ENCODE results near the gene HOXD13.

The HOXD13 gene

GRCh38 chr2:176124947-176125771 is 32.6 kb downstream of the HOXD13 start:
- DNase-seq (ENCODE audit: insufficient read length, low spot score) (no peak), FAIRE-seq (no peak)
- no peak for TF ChIP-seq CTCF (IDR thresholded peaks at IDR 0.05; ENCODE audit: insufficient read depth, missing control alignments)

GRCh38 chr2:176125772-176126054 is 33.2 kb downstream of the HOXD13 start:
- no peak for TF ChIP-seq CTCF (IDR thresholded peaks at IDR 0.05; ENCODE audit: insufficient read depth, missing control alignments)
- DNase-seq (ENCODE audit: insufficient read length, low spot score): no peak

GRCh38 chr2:176126929-176127773 is 34.6 kb downstream of the HOXD13 start:
- peak; percentile 86 for TF ChIP-seq CTCF (IDR thresholded peaks at IDR 0.05; ENCODE audit: insufficient read depth, missing control alignments)
- DNase-seq (ENCODE audit: insufficient read length, low spot score) (no peak), FAIRE-seq (no peak)

More at GRCh38 chr2:176125772-176126054, 33.2 kb downstream of the HOXD13 start:
- no peak for FAIRE-seq

GRCh38 chr2:176127774-176128072 is 35.2 kb downstream of the HOXD13 start:
- TF ChIP-seq CTCF (IDR thresholded peaks at IDR 0.05; ENCODE audit: insufficient read depth, missing control alignments): no peak
- DNase-seq (ENCODE audit: insufficient read length, low spot score) (no peak), FAIRE-seq (no peak)

- FAIRE-seq (no peak), DNase-seq (ENCODE audit: insufficient read length, low spot score) (no peak)
- no peak for TF ChIP-seq CTCF (IDR thresholded peaks at IDR 0.05; ENCODE audit: insufficient read depth, missing control alignments)
Measured at GRCh38 chr2:176128172-176128981, 35.9 kb downstream of the HOXD13 start.

- DNase-seq (ENCODE audit: insufficient read length, low spot score) (no peak), FAIRE-seq (no peak)
- TF ChIP-seq CTCF (IDR thresholded peaks at IDR 0.05; ENCODE audit: insufficient read depth, missing control alignments): no peak
Measured at GRCh38 chr2:176128982-176129796, 36.7 kb downstream of the HOXD13 start, which contains the start of gene HOXD8. TSS of gene HOXD8 (plus strand) at chr2:176129705. CDS start at chr2:176130367, 662 bp downstream.
